ENCODE measurements around the gene TMEM272.

DNA sequence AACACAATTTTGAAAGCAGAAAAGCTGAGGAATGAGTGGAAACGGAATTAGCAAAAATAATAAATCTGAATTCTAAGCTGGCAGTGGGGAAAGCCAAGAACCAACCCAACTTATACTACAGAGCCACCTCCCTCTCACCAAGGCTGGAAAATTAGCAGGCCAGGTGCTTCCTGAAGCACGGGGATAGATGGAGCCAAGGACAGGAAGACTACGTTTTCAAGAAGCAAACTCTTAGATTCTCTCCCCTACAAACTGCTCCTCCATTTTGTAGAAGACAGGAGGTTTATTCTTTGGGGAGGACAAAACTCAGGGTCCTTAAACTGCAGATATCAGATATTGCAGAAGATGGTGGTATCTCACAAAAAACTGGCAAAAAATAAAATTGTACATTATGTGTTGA, 25.6 kb upstream of the TMEM272 start:
- TF ChIP-seq YY1 (IDR thresholded peaks at IDR 0.05; ENCODE audit: insufficient read depth, insufficient read length) (no peak), SUZ12 (IDR thresholded peaks at IDR 0.05; ENCODE audit: extremely low read depth, insufficient read depth, insufficient read length) (no peak), ZNF274 (IDR thresholded peaks at IDR 0.05; ENCODE audit: low read depth, low read length) (no peak)

Measured in NT2/D1 (cell line).